CD4-positive, alpha-beta memory T cell (primary cell): ENCODE data around the gene RNF125. TPM values are rescaled to one million over a fixed set of nuclear protein-coding genes. Genes with fewer than 3 reads are reported as not detected.
A peak's percentile ranks its signal among the peaks of the same experiment; 100 is the strongest.

Source experiments
- CTCF ChIA-PET: fragments of 350-600 bp; sonication (Branson Sonifier 250); formaldehyde crosslinking; loops from one replicate; lab custom pipeline; 2021; ENCODE audit warnings: inconsistent platforms; ENCODE audit not compliant: partially characterized antibody; lab: Charles Lee
- POLR2A ChIA-PET: fragments of 350-600 bp; sonication (Branson Sonifier 250); formaldehyde crosslinking; loops from one replicate; lab custom pipeline; 2021; ENCODE audit not compliant: partially characterized antibody; lab: Charles Lee
- DNase-seq, 5 donors: peaks; one replicate each; pipeline versions ENCODE4 v3.0.0 to v3.0.0-alpha.2; 2020 to 2022; ENCODE audit warnings: mixed read lengths in 1 of 5
- H3K27ac ChIP-seq: one replicate; pipeline ENCODE4 v1.7.0; 2013; ENCODE audit warnings: low read depth, low read length
- H3K27me3 ChIP-seq: 2 replicates; pipeline ENCODE4 v1.7.0; 2013; ENCODE audit warnings: mild to moderate bottlenecking, low read length, moderate library complexity; ENCODE audit not compliant: insufficient read depth
- H3K36me3 ChIP-seq: 2 replicates; pipeline ENCODE4 v1.7.0; 2013; ENCODE audit warnings: mild to moderate bottlenecking, low read length, moderate library complexity; ENCODE audit not compliant: insufficient read depth
- H3K4me1 ChIP-seq: 2 replicates; pipeline ENCODE4 v1.7.0; 2013; ENCODE audit warnings: mild to moderate bottlenecking, low read length, moderate library complexity; ENCODE audit not compliant: insufficient read depth
- H3K4me3 ChIP-seq, 2 donors: one replicate each; pipeline ENCODE4 v1.7.0; 2013; ENCODE audit warnings: low read length in 2 of 2, mild to moderate bottlenecking in 1 of 2
- H3K9me3 ChIP-seq, 2 donors: one replicate each; pipeline ENCODE4 v1.7.0; 2013; ENCODE audit warnings: low read length in 2 of 2, control low read depth in 1 of 2; ENCODE audit not compliant: control insufficient read depth in 1 of 2
- H3K27ac Mint-ChIP-seq, 7 donors: one replicate each; pipeline ENCODE4 v1.8.0; 2020 to 2021; ENCODE audit warnings: mixed read lengths in 7 of 7, mild to moderate bottlenecking in 6 of 7, inconsistent platforms in 3 of 7, moderate library complexity in 3 of 7
- H3K27me3 Mint-ChIP-seq, 2 donors: one replicate each; pipeline ENCODE4 v1.8.0; 2020 to 2021; ENCODE audit warnings: mixed read lengths in 2 of 2
- H3K36me3 Mint-ChIP-seq, 2 donors: one replicate each; pipeline ENCODE4 v1.8.0; 2020 to 2021; ENCODE audit warnings: mixed read lengths in 2 of 2, inconsistent platforms in 1 of 2, mild to moderate bottlenecking in 1 of 2
- H3K4me1 Mint-ChIP-seq, 4 donors: one replicate each; pipeline ENCODE4 v1.8.0; 2020 to 2021; ENCODE audit warnings: mixed read lengths in 4 of 4, mild to moderate bottlenecking in 1 of 4
- H3K4me3 Mint-ChIP-seq, 8 donors: one replicate each; pipeline ENCODE4 v1.8.0; 2020 to 2021; ENCODE audit warnings: mixed read lengths in 8 of 8, mild to moderate bottlenecking in 7 of 8, moderate library complexity in 6 of 8, inconsistent platforms in 3 of 8
- H3K9me3 Mint-ChIP-seq, 8 donors: one replicate each; pipeline ENCODE4 v1.8.0; 2020 to 2021; ENCODE audit warnings: mixed read lengths in 8 of 8, mild to moderate bottlenecking in 5 of 8, inconsistent platforms in 3 of 8, moderate library complexity in 1 of 8
- intact Hi-C: fragments of 100-400 bp; cut with micrococcal nuclease; formaldehyde crosslinking; loops from one replicate; pipeline ENCODE4 v1.15.1; 2023
- polyA plus RNA-seq, 2 donors: library from polyadenylated mRNA; unstranded; fragments of 300-500 nt; fragmentation: Illumina TruSeq; gene quantifications; one replicate each; pipeline ENCODE4 v1.2.3, GENCODE V29; 2021
- total RNA-seq, 2 experiments: library from RNA; stranded (reverse); gene quantifications; one replicate each; pipeline ENCODE4 v1.2.3, GENCODE V29; 2021

Gene RNF125
- total and polyA plus RNA-seq, 4 experiments from 2014 or later, result 38.2 to 82.7 (median 51.6) TPM

GRCh38 chr18:31979714-31980113 is 38.9 kb upstream of the RNF125 start:
- peaks cover 20 to 32% (median 25%) of the 10 kb centered on the region in 4 donors for H3K4me1 Mint-ChIP-seq
- intact Hi-C loops, result loop anchor here (5.0 kb wide), 1 partner anchor 422 kb away; no protein-coding TSS in a partner anchor
- Histone ChIP-seq H3K36me3 (no peaks in the 10 kb centered on the region), H3K4me3 (no peak overlapping the region), H3K9me3 (peaks cover 0 to 7% of the 10 kb centered on the region in 2 donors), H3K4me1 (peaks cover 23% of the 10 kb centered on the region), H3K27me3 (no peaks in the 10 kb centered on the region), H3K27ac (no peak overlapping the region)
- H3K9me3 Mint-ChIP-seq, result peaks cover 0 to 26% (median 23%) of the 10 kb centered on the region in 8 donors
- H3K27ac Mint-ChIP-seq, result peak overlapping the region in 1 of 7 donors; percentile 30
- POLR2A ChIA-PET, result no interaction called here
- no peak for DNase-seq
- H3K4me3 Mint-ChIP-seq, result no peak overlapping the region
- peaks cover 2 to 7% of the 10 kb centered on the region in 2 donors for H3K36me3 Mint-ChIP-seq
- CTCF ChIA-PET, result interaction anchor here (2.5 to 5.3 kb wide), 2 partner anchors 37 to 92 kb away, joined by 10 to 29 read pairs; partner anchors contain the start of gene TRAPPC8
- no peaks in the 10 kb centered on the region for H3K27me3 Mint-ChIP-seq

- H3K27ac ChIP-seq, result no peak overlapping the region
- ChIA-PET POLR2A (no interaction called here), CTCF (no interaction called here)
- H3K4me1 ChIP-seq, result peaks cover 29% of the 10 kb centered on the region
- Mint-ChIP-seq H3K36me3 (peaks cover 0 to 3% of the 10 kb centered on the region in 2 donors), H3K9me3 (peaks cover 0 to 17% (median 16%) of the 10 kb centered on the region in 8 donors), H3K4me1 (peaks cover 24 to 36% (median 29%) of the 10 kb centered on the region in 4 donors), H3K27ac (no peak overlapping the region), H3K27me3 (no peaks in the 10 kb centered on the region), H3K4me3 (no peak overlapping the region)
- H3K27me3 ChIP-seq, result no peaks in the 10 kb centered on the region
- no peak for DNase-seq
- peaks cover 0 to 7% of the 10 kb centered on the region in 2 donors for H3K9me3 ChIP-seq
- intact Hi-C loops, result no loop called here
- H3K4me3 ChIP-seq, result no peak overlapping the region
- no peaks in the 10 kb centered on the region for H3K36me3 ChIP-seq
These were observed 37.8 kb upstream of the RNF125 start for GRCh38 chr18:31980863-31981262.

GRCh38 chr18:31983020-31983419 is 35.6 kb upstream of the RNF125 start:
- Mint-ChIP-seq H3K4me1 (peaks cover 24 to 36% (median 28%) of the 10 kb centered on the region in 4 donors), H3K36me3 (peaks cover 0 to 3% of the 10 kb centered on the region in 2 donors), H3K4me3 (peak overlapping the region in 1 of 8 donors; percentile 78), H3K27ac (peak overlapping the region in 5 of 7 donors; percentile 22 to 90 (median 35)), H3K9me3 (peaks cover 0 to 15% (median 12%) of the 10 kb centered on the region in 8 donors), H3K27me3 (no peaks in the 10 kb centered on the region)
- Histone ChIP-seq H3K4me3 (no peak overlapping the region), H3K27me3 (no peaks in the 10 kb centered on the region), H3K4me1 (peaks cover 29% of the 10 kb centered on the region), H3K27ac (no peak overlapping the region), H3K9me3 (peaks cover 0 to 7% of the 10 kb centered on the region in 2 donors), H3K36me3 (no peaks in the 10 kb centered on the region)
- no peak for DNase-seq
- ChIA-PET POLR2A (interaction anchor here (0.6 to 4.3 kb wide), 5 partner anchors 36 to 109 kb away, joined by 4 to 38 read pairs (median 5); partner anchors contain the start of genes RNF125, RNF138 and TRAPPC8), CTCF (interaction anchor here (3.2 kb wide), 1 partner anchor 36 kb away, joined by 19 read pairs; the partner anchor contains the start of gene RNF125)
- intact Hi-C loops, result no loop called here

GRCh38 chr18:31983976-31984375 is 34.6 kb upstream of the RNF125 start:
- ChIA-PET CTCF (interaction anchor here (0.5 to 3.2 kb wide), 3 partner anchors 29 to 174 kb away, joined by 5 to 19 read pairs (median 7); partner anchors contain the start of gene RNF125), POLR2A (interaction anchor here (0.7 to 4.3 kb wide), 6 partner anchors 35 to 108 kb away, joined by 3 to 38 read pairs (median 4); partner anchors contain the start of genes RNF125, RNF138 and TRAPPC8)
- Histone ChIP-seq H3K4me1 (peaks cover 29% of the 10 kb centered on the region), H3K4me3 (no peak overlapping the region), H3K9me3 (no peaks in the 10 kb centered on the region), H3K27me3 (no peaks in the 10 kb centered on the region), H3K27ac (no peak overlapping the region), H3K36me3 (no peaks in the 10 kb centered on the region)
- Mint-ChIP-seq H3K27ac (peak overlapping the region in 5 of 7 donors; percentile 15 to 90 (median 54)), H3K4me3 (peak overlapping the region in 6 of 8 donors; percentile 13 to 78 (median 52)), H3K9me3 (peaks cover 0 to 6% (median 5%) of the 10 kb centered on the region in 8 donors), H3K4me1 (peaks cover 24 to 36% (median 28%) of the 10 kb centered on the region in 4 donors), H3K27me3 (no peaks in the 10 kb centered on the region), H3K36me3 (peaks cover 0 to 3% of the 10 kb centered on the region in 2 donors)
- intact Hi-C loops, result loop anchor here (1.0 kb wide), 1 partner anchor 34 kb away; the partner anchor contains the start of gene RNF125
- peak in 4 of 5 donors; percentile 30 to 47 (median 32) for DNase-seq

- no peak for DNase-seq
- H3K4me1 Mint-ChIP-seq, result no peaks in the 10 kb centered on the region
These were observed 27.8 kb upstream of the RNF125 start for GRCh38 chr18:31990823-31991222.

GRCh38 chr18:31996007-31996406 is 22.6 kb upstream of the RNF125 start:
- Mint-ChIP-seq H3K4me1 (no peaks in the 10 kb centered on the region), H3K9me3 (no peaks in the 10 kb centered on the region), H3K27ac (no peak overlapping the region), H3K36me3 (no peaks in the 10 kb centered on the region), H3K4me3 (no peak overlapping the region), H3K27me3 (peaks cover 0 to 1% of the 10 kb centered on the region in 2 donors)
- DNase-seq, result no peak
- ChIA-PET POLR2A (no interaction called here), CTCF (no interaction called here)
- Histone ChIP-seq H3K4me3 (no peak overlapping the region), H3K27ac (no peak overlapping the region), H3K36me3 (no peaks in the 10 kb centered on the region), H3K9me3 (no peaks in the 10 kb centered on the region), H3K4me1 (no peaks in the 10 kb centered on the region), H3K27me3 (no peaks in the 10 kb centered on the region)
- intact Hi-C loops, result no loop called here

More at GRCh38 chr18:31990823-31991222, 27.8 kb upstream of the RNF125 start:
- POLR2A ChIA-PET, result no interaction called here
- Histone ChIP-seq H3K4me1 (no peaks in the 10 kb centered on the region), H3K27ac (no peak overlapping the region), H3K27me3 (no peaks in the 10 kb centered on the region), H3K9me3 (no peaks in the 10 kb centered on the region), H3K36me3 (no peaks in the 10 kb centered on the region), H3K4me3 (no peak overlapping the region)
- CTCF ChIA-PET, result interaction anchor here (0.8 to 1.5 kb wide), 2 partner anchors 13 to 18 kb away, joined by 3 to 5 read pairs; no protein-coding TSS in a partner anchor
- no peaks in the 10 kb centered on the region for H3K27me3 Mint-ChIP-seq
- no peaks in the 10 kb centered on the region for H3K9me3 Mint-ChIP-seq
- H3K4me3 Mint-ChIP-seq, result no peak overlapping the region
- no peaks in the 10 kb centered on the region for H3K36me3 Mint-ChIP-seq
- intact Hi-C loops, result no loop called here
- peak overlapping the region in 1 of 7 donors; percentile 57 for H3K27ac Mint-ChIP-seq

GRCh38 chr18:31998880-31999412 is 19.7 kb upstream of the RNF125 start:
- H3K27me3 ChIP-seq, result no peaks in the 10 kb centered on the region
- Mint-ChIP-seq H3K36me3 (no peaks in the 10 kb centered on the region), H3K4me3 (no peak overlapping the region), H3K9me3 (no peaks in the 10 kb centered on the region), H3K27me3 (peaks cover 0 to 3% of the 10 kb centered on the region in 2 donors), H3K27ac (no peak overlapping the region), H3K4me1 (no peaks in the 10 kb centered on the region)
- no peaks in the 10 kb centered on the region for H3K9me3 ChIP-seq
- no peak overlapping the region for H3K27ac ChIP-seq
- CTCF ChIA-PET, result interaction anchor here (0.6 to 1.4 kb wide), 3 partner anchors 12 to 74 kb away, joined by 3 read pairs; no protein-coding TSS in a partner anchor
- POLR2A ChIA-PET, result no interaction called here
- no peaks in the 10 kb centered on the region for H3K4me1 ChIP-seq
- no peak overlapping the region for H3K4me3 ChIP-seq
- no peaks in the 10 kb centered on the region for H3K36me3 ChIP-seq
- intact Hi-C loops, result no loop called here
- DNase-seq, result no peak
